Bronchial epithelial cell (primary cell): Measurements from ENCODE around the gene MAP1B. TPM values are rescaled to one million over a fixed set of nuclear protein-coding genes. Genes with fewer than 3 reads are reported as not detected.

Experiments used
- DNase-seq: peaks from one replicate; pipeline ENCODE4 v3.0.0-alpha.2; 2010; ENCODE audit warnings: low read depth
- FAIRE-seq: peaks from 2 replicates; lab custom pipeline; 2011; peaks lifted over from hg19 to GRCh38; lab: Jason Lieb, UNC
- H3K27me3 ChIP-seq: 2 replicates; pipeline ENCODE4 v1.5.1; 2011; ENCODE audit warnings: low read length; ENCODE audit not compliant: control insufficient read depth, insufficient read depth
- H3K36me3 ChIP-seq: 2 replicates; pipeline ENCODE4 v1.5.1; 2011; ENCODE audit warnings: low read length; ENCODE audit not compliant: control insufficient read depth, insufficient read depth
- H3K4me3 ChIP-seq: 2 replicates; pipeline ENCODE4 v1.5.1; 2011; ENCODE audit warnings: mild to moderate bottlenecking, low read depth, low read length, control low read depth
- total RNA-seq: library from RNA; depleted of rRNA; stranded (reverse); fragments of >200 nt; gene quantifications from 2 replicates; pipeline ENCODE4 v1.2.1, GENCODE V29; 2014
- TF ChIP-seq, protein P1 (sequence below): IDR thresholded peaks from 2 replicates; pipeline ENCODE4 v1.5.1; 2011; ENCODE audit warnings: mild to moderate bottlenecking, moderate library complexity, low read length, control low read depth, inconsistent platforms; ENCODE audit not compliant: insufficient read depth, severe bottlenecking

MAP1B gene
- total RNA-seq, 1 donor from 2014 or later = 5.8 TPM

- FAIRE-seq (no peak), DNase-seq (no peak)
- H3K27me3 ChIP-seq = peaks cover 6% of the 10 kb centered on the region
- H3K36me3 ChIP-seq = no peaks in the 10 kb centered on the region
- H3K4me3 ChIP-seq = no peak overlapping the region
- TF ChIP-seq, protein P1, sequence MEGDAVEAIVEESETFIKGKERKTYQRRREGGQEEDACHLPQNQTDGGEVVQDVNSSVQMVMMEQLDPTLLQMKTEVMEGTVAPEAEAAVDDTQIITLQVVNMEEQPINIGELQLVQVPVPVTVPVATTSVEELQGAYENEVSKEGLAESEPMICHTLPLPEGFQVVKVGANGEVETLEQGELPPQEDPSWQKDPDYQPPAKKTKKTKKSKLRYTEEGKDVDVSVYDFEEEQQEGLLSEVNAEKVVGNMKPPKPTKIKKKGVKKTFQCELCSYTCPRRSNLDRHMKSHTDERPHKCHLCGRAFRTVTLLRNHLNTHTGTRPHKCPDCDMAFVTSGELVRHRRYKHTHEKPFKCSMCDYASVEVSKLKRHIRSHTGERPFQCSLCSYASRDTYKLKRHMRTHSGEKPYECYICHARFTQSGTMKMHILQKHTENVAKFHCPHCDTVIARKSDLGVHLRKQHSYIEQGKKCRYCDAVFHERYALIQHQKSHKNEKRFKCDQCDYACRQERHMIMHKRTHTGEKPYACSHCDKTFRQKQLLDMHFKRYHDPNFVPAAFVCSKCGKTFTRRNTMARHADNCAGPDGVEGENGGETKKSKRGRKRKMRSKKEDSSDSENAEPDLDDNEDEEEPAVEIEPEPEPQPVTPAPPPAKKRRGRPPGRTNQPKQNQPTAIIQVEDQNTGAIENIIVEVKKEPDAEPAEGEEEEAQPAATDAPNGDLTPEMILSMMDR = no peak
Observed at GRCh38 chr5:72121780-72122445, 14.6 kb downstream of the MAP1B start.

- Histone ChIP-seq H3K27me3 (peaks cover 6% of the 10 kb centered on the region), H3K36me3 (no peaks in the 10 kb centered on the region), H3K4me3 (no peak overlapping the region)
- DNase-seq (no peak), FAIRE-seq (no peak)
- TF ChIP-seq, protein P1 = no peak
Observed at GRCh38 chr5:72122602-72123001, 15.3 kb downstream of the MAP1B start.

DNA sequence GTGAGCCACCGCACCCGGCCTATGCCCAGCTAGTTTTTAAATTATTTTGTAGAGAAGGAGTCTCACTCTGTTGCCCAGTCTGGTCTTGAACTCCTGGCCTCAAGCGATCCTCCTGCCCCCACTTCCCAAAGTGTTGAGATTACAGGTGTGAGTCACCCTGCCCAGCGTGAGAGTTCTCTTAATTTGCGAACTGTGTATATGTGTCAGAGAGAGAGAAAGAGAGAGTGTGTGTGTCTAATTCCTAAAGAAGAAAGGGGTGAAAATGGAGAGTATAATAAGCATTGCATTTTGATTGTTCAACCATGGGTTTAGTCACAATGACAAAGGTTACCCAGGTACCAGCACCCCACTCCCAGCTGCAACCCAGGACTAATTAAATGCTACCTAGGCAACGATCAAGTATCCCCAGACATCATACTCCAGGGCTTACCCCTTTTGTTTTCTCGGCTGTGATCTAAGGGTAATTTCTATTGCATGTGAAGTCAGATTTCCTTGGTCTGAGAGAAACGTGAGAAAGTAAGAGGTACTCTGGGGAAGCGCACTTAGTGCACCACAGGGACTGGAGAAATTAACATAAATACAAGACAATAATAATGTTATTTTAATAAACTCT, 16.6 kb downstream of the MAP1B start:
- no peaks in the 10 kb centered on the region for H3K36me3 ChIP-seq
- no peak overlapping the region for H3K4me3 ChIP-seq
- TF ChIP-seq, protein P1 = no peak
- FAIRE-seq = no peak
- H3K27me3 ChIP-seq = peaks cover 6% of the 10 kb centered on the region
- no peak for DNase-seq

- no peak overlapping the region for H3K4me3 ChIP-seq
- no peak for FAIRE-seq
- no peaks in the 10 kb centered on the region for H3K36me3 ChIP-seq
- no peak for DNase-seq
- TF ChIP-seq, protein P1 = no peak
- H3K27me3 ChIP-seq = peaks cover 4% of the 10 kb centered on the region
Observed at GRCh38 chr5:72125271-72125940, 18.1 kb downstream of the MAP1B start.

DNA sequence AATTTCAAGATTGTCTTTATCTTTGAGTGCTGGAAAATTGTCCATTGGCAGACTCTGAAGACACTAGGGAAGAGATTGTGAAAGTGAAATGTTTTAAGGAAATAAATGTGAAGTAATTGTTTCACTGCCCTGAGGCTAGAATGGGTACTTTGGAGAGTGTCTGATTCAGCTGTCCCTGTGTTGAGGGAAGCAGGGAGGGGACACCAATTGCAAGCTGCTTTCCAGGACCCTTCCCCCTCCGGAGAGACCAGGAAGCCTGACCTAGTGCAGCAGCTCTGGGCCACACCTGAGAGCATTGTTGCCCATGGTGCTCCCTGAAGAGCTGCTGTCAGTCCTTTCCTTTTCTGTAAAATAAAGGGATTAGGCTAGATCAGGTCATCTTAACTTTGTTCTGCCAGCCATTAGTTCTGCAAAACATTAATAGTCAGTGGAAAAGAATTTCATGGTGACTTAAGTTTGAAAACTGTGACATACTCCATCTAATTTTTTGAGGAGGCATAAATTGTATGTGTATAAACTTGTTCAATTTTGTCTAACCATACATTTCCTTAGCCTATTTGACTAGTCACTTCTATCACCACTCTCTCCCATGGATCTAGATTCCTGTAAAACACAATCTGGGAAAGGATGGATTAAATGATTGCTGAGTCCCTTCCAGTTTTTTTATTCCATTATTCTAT, 18.8 kb downstream of the MAP1B start:
- peak; percentile 75 for DNase-seq
- FAIRE-seq = no peak

More for the DNA sequence above, 18.8 kb downstream of the MAP1B start:
- Histone ChIP-seq H3K4me3 (no peak overlapping the region), H3K27me3 (peaks cover 2% of the 10 kb centered on the region), H3K36me3 (no peaks in the 10 kb centered on the region)
- TF ChIP-seq, protein P1 = no peak
